Vagina (tissue), 2 donors: Measurements from ENCODE around the gene RCOR3. TPM values are rescaled to one million over a fixed set of nuclear protein-coding genes. Genes with fewer than 3 reads are reported as not detected.

ENCODE experiments used
- DNase-seq, 2 donors: peaks; one replicate each; pipeline ENCODE4 v3.0.0-alpha.2; 2017; ENCODE audit errors: extremely low spot score in 2 of 2
- H3K27ac ChIP-seq: fragments of 200-600 bp; sonication (generic); one replicate; pipeline ENCODE4 v1.5.1; 2019
- H3K27me3 ChIP-seq: fragments of 200-600 bp; sonication (generic); one replicate; pipeline ENCODE4 v1.5.1; 2019
- H3K36me3 ChIP-seq, 2 donors: fragments of 200-600 bp; sonication (generic); one replicate each; pipeline ENCODE4 v1.5.1; 2017 to 2019
- H3K4me1 ChIP-seq: fragments of 200-600 bp; sonication (generic); one replicate; pipeline ENCODE4 v1.5.1; 2019
- H3K4me3 ChIP-seq, 2 donors: fragments of 200-600 bp; sonication (generic); 1 replicate in 1 of 2; 2 replicates in 1 of 2; pipeline ENCODE4 v1.5.1; 2016 to 2019
- H3K9me3 ChIP-seq: fragments of 200-600 bp; sonication (generic); one replicate; pipeline ENCODE4 v1.5.1; 2019
- POLR2A ChIP-seq, 2 donors: fragments of 450-650 bp; IDR thresholded peaks; one replicate each; pipeline ENCODE4 v1.6.1; 2017; ENCODE audit warnings: antibody characterized with exemption in 2 of 2, mild to moderate bottlenecking in 2 of 2, moderate library complexity in 2 of 2
- POLR2AphosphoS5 ChIP-seq, 2 donors: sonication (generic); formaldehyde crosslinking; IDR thresholded peaks; one replicate each; pipeline ENCODE4 v1.9.0; 2017; ENCODE audit warnings: antibody characterized with exemption in 2 of 2, mild to moderate bottlenecking in 2 of 2, low read depth in 1 of 2; ENCODE audit not compliant: insufficient read depth in 1 of 2
- intact Hi-C: fragments of 100-400 bp; cut with DNase I; formaldehyde crosslinking; loops from one replicate; pipeline ENCODE4 v1.15.1; 2023
- total RNA-seq: library from RNA; depleted of rRNA; stranded (reverse); fragments of >200 nt; gene quantifications from one replicate; pipeline ENCODE4 v1.2.3, GENCODE V29; 2016
- TF ChIP-seq, protein P1 (sequence below), 3 experiments: fragments of 450-650 bp in 2 of 3; fragments of 200-600 bp in 1 of 3; sonication (generic) in 1 of 3; IDR thresholded peaks; one replicate each; pipeline ENCODE4 v1.5.1; 2017 to 2019; ENCODE audit warnings: antibody characterized with exemption in 3 of 3, mild to moderate bottlenecking in 2 of 3, moderate library complexity in 2 of 3

The RCOR3 gene
- total RNA-seq, 1 donor from 2014 or later = 58.4 TPM

DNA sequence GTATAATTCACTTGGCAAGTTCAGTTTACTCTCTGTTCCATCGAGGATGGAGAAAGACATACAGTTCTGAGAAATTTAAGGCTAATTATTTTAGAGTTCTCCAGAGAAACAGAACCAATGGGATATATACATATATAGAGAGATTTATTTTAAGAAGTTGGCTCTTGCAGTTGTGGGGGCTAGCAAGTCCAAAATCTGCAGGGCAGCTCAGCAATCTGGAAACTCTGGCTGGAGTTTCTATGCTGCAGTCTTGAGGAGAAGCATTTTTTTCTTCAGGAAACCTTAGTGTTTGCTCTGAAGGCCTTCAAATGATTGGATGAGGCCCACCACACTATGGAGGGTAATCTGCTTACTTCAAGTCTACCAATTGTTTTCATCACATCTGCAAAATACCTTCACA lies 102.0 kb downstream of the RCOR3 start:
- no peak overlapping the region for H3K4me3 ChIP-seq
- DNase-seq = no peak
- no peak overlapping the region for H3K27ac ChIP-seq
- intact Hi-C loops = no loop called here
- H3K36me3 ChIP-seq = peaks cover 0 to 39% of the 10 kb centered on the region in 2 donors
- TF ChIP-seq POLR2A (IDR thresholded peaks at IDR 0.05) (no peak), POLR2AphosphoS5 (IDR thresholded peaks at IDR 0.05; ENCODE audit: insufficient read depth in 1 of 2, low read depth in 1 of 2) (no peak)
- TF ChIP-seq, protein P1, sequence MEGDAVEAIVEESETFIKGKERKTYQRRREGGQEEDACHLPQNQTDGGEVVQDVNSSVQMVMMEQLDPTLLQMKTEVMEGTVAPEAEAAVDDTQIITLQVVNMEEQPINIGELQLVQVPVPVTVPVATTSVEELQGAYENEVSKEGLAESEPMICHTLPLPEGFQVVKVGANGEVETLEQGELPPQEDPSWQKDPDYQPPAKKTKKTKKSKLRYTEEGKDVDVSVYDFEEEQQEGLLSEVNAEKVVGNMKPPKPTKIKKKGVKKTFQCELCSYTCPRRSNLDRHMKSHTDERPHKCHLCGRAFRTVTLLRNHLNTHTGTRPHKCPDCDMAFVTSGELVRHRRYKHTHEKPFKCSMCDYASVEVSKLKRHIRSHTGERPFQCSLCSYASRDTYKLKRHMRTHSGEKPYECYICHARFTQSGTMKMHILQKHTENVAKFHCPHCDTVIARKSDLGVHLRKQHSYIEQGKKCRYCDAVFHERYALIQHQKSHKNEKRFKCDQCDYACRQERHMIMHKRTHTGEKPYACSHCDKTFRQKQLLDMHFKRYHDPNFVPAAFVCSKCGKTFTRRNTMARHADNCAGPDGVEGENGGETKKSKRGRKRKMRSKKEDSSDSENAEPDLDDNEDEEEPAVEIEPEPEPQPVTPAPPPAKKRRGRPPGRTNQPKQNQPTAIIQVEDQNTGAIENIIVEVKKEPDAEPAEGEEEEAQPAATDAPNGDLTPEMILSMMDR (IDR thresholded peaks at IDR 0.05) = no peak
- no peaks in the 10 kb centered on the region for H3K27me3 ChIP-seq
- no peaks in the 10 kb centered on the region for H3K9me3 ChIP-seq
- H3K4me1 ChIP-seq = no peaks in the 10 kb centered on the region

Other genes starting within 250 kb of the RCOR3 start
- gene KCNH1, start 125.2 kb upstream of the RCOR3 start, total RNA-seq = 3.9 TPM
- 14.0 TPM for gene TRAF5, start 67.5 kb downstream of the RCOR3 start, total RNA-seq
- 1.5 TPM for gene RD3, start 232.8 kb downstream of the RCOR3 start, total RNA-seq